ENCODE measurements around the gene ZNF697.

- no peak for TF ChIP-seq POLR2A (IDR thresholded peaks at IDR 0.05)
- no peak for TF ChIP-seq CTCF (IDR thresholded peaks at IDR 0.05)
Measured at GRCh38 chr1:119605686-119606085, 42.4 kb downstream of the ZNF697 start.
